GM23248 (cell line): Measurements from ENCODE around the gene FGGY. TPM values are rescaled to one million over a fixed set of nuclear protein-coding genes. Genes with fewer than 3 reads are reported as not detected.

Experiments used
- DNase-seq: peaks from one replicate; pipeline ENCODE4 v3.0.0-alpha.2; 2015
- H2AFZ ChIP-seq: fragments of 200-600 bp; sonication (generic); 2 replicates; pipeline ENCODE4 v1.6.1; 2016; ENCODE audit warnings: antibody characterized with exemption
- H3F3A ChIP-seq: fragments of 200-600 bp; sonication (generic); 2 replicates; pipeline ENCODE4 v1.6.1; 2016; ENCODE audit warnings: mild to moderate bottlenecking, antibody characterized with exemption, mixed run types; ENCODE audit not compliant: insufficient read depth
- H3K27ac ChIP-seq: fragments of 200-600 bp; sonication (generic); 2 replicates; pipeline ENCODE4 v1.5.1; 2016; ENCODE audit warnings: mild to moderate bottlenecking
- H3K27me3 ChIP-seq: fragments of 200-600 bp; sonication (generic); replicated peaks from 2 replicates; pipeline ENCODE4 v1.6.1; 2016; ENCODE audit warnings: mild to moderate bottlenecking; ENCODE audit not compliant: insufficient read depth
- H3K36me3 ChIP-seq: fragments of 200-600 bp; sonication (generic); 2 replicates; pipeline ENCODE4 v1.6.1; 2016; ENCODE audit warnings: low read depth, mild to moderate bottlenecking
- H3K4me1 ChIP-seq: fragments of 200-600 bp; sonication (generic); 2 replicates; pipeline ENCODE4 v1.6.1; 2016; ENCODE audit warnings: mild to moderate bottlenecking; ENCODE audit not compliant: insufficient read depth
- H3K4me2 ChIP-seq: fragments of 200-600 bp; sonication (generic); one replicate; pipeline ENCODE4 v1.6.1; 2016; ENCODE audit warnings: mild to moderate bottlenecking; ENCODE audit not compliant: unreplicated experiment
- H3K4me3 ChIP-seq: fragments of 200-600 bp; sonication (generic); 2 replicates; pipeline ENCODE4 v1.5.1; 2016; ENCODE audit warnings: mild to moderate bottlenecking
- H3K79me2 ChIP-seq: fragments of 200-600 bp; sonication (generic); 2 replicates; pipeline ENCODE4 v1.6.1; 2016; ENCODE audit warnings: mild to moderate bottlenecking; ENCODE audit not compliant: insufficient read depth
- H3K9ac ChIP-seq: fragments of 200-600 bp; sonication (generic); 2 replicates; pipeline ENCODE4 v1.6.1; 2016; ENCODE audit warnings: mild to moderate bottlenecking
- H3K9me2 ChIP-seq: fragments of 200-600 bp; sonication (generic); 2 replicates; pipeline ENCODE4 v1.6.1; 2016; ENCODE audit warnings: mixed run types, mild to moderate bottlenecking, moderate library complexity; ENCODE audit not compliant: insufficient read depth
- H3K9me3 ChIP-seq: fragments of 200-600 bp; sonication (generic); one replicate; pipeline ENCODE4 v1.6.1; 2017; ENCODE audit warnings: low read depth
- H4K20me1 ChIP-seq: fragments of 200-600 bp; sonication (generic); 2 replicates; pipeline ENCODE4 v1.6.0; 2016; ENCODE audit not compliant: insufficient read depth
- EZH2 ChIP-seq: fragments of 200-600 bp; sonication (generic); IDR thresholded peaks from 2 replicates; pipeline ENCODE4 v1.6.1; 2018; ENCODE audit warnings: antibody characterized with exemption, mild to moderate bottlenecking; ENCODE audit not compliant: insufficient read depth, poor library complexity, severe bottlenecking
- EZH2phosphoT487 ChIP-seq: fragments of 200-600 bp; sonication (generic); IDR thresholded peaks from 2 replicates; pipeline ENCODE4 v1.6.1; 2018; ENCODE audit warnings: antibody characterized with exemption, moderate library complexity, mild to moderate bottlenecking, low read depth; ENCODE audit not compliant: insufficient read depth
- WGBS, 2 experiments: methylation state at CpG; one replicate each; pipeline ENCODE4 v1.1.6; 2015 to 2017; ENCODE audit warnings: low lambda C conversion rate in 2 of 2, low coverage in 1 of 2; ENCODE audit errors: missing lambda C conversion rate in 2 of 2; 5-methylcytosine and 5-hydroxymethylcytosine counted together
- in situ Hi-C: fragments of 300-500 bp; cut with MboI; formaldehyde crosslinking; loops from 2 replicates; pipeline ENCODE4 v1.15.0; 2020
- polyA plus RNA-seq: library from polyadenylated mRNA; unstranded; fragments of >200 nt; fragmentation: Nextera tagmentation; extraction: Ambion mirVana; gene quantifications from 2 replicates; pipeline ENCODE4 v1.2.1, GENCODE V29; 2016
- total RNA-seq: library from RNA; depleted of rRNA; stranded (reverse); fragments of >200 nt; shearing (Covaris generic); gene quantifications from 2 replicates; pipeline ENCODE4 v1.2.3, GENCODE V29; 2014

The FGGY gene
- total and polyA plus RNA-seq, 2 experiments from 2014 or later = 12.8 to 16.9 TPM

GRCh38 chr1:59429656-59430055 lies 132.8 kb downstream of the FGGY start:
- H3K9ac ChIP-seq = no peak overlapping the region
- no peak for DNase-seq
- no peak overlapping the region for H3K4me2 ChIP-seq
- H3F3A ChIP-seq = peaks cover 34% of the 10 kb centered on the region
- in situ Hi-C loops = no loop called here
- no peaks in the 10 kb centered on the region for H3K79me2 ChIP-seq
- no peaks in the 10 kb centered on the region for H3K9me2 ChIP-seq
- no peak overlapping the region for H3K27ac ChIP-seq
- no peaks in the 10 kb centered on the region for H3K27me3 ChIP-seq
- H3K4me1 ChIP-seq = peaks cover 43% of the 10 kb centered on the region
- WGBS, 2 experiments = 97 to 98% methylated on average over 3 of the region's 3 CpGs
- H4K20me1 ChIP-seq = no peaks in the 10 kb centered on the region
- TF ChIP-seq EZH2 (no peak), EZH2phosphoT487 (no peak)
- no peak overlapping the region for H2AFZ ChIP-seq
- H3K4me3 ChIP-seq = no peak overlapping the region
- no peaks in the 10 kb centered on the region for H3K36me3 ChIP-seq
- no peaks in the 10 kb centered on the region for H3K9me3 ChIP-seq

DNA sequence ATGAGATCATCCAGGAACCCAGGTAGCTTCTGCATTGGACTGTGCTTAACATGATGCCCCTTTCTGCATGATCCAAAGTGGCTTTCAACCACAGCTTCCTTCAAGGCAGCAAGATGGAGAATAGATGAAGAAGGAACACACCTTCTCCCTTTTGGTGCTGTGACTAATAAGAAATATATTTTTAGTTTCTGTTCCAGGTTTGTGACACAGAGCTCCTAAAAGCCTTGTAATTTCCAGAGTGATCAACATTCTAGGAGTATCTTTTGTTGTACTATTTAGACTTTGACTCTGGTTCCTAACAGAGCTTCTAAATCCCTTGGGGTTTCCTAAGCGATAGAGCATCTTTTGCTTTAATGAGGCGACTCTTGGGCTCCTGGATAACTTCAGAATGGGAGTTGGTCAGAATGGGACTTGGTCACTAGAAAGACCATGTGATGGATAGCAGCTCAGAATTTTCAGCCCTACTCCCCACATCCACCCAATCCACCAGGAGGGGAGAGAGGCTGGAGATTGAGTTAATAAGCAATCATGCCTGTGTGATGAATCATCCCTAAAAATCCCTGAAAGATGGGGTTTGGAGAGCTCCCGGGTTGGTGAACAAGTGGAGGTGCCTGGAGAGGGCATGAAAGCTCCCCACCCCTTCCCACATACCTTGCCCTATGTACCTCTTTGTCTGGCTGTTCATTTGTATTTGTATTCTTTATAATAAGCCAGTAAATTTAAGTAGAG lies 134.8 kb downstream of the FGGY start:
- Histone ChIP-seq H3K9me3 (no peaks in the 10 kb centered on the region), H3K79me2 (no peaks in the 10 kb centered on the region), H4K20me1 (no peaks in the 10 kb centered on the region), H3K4me3 (no peak overlapping the region), H2AFZ (no peak overlapping the region), H3K9ac (no peak overlapping the region), H3K4me2 (no peak overlapping the region), H3K27me3 (no peaks in the 10 kb centered on the region), H3K27ac (peak overlapping the region; percentile 31), H3K9me2 (no peaks in the 10 kb centered on the region), H3F3A (peaks cover 36% of the 10 kb centered on the region), H3K36me3 (no peaks in the 10 kb centered on the region), H3K4me1 (peaks cover 45% of the 10 kb centered on the region)
- TF ChIP-seq EZH2 = no peak
- TF ChIP-seq EZH2phosphoT487 = no peak
- peak; percentile 51 for DNase-seq
- WGBS, 2 experiments = 61 to 70% methylated on average over 3 of the region's 3 CpGs
- in situ Hi-C loops = no loop called here

GRCh38 chr1:59432531-59433439 lies 135.9 kb downstream of the FGGY start:
- Histone ChIP-seq H3K79me2 (no peaks in the 10 kb centered on the region), H3K9ac (peak overlapping the region; percentile 35), H3F3A (peaks cover 26% of the 10 kb centered on the region), H3K9me2 (no peaks in the 10 kb centered on the region), H4K20me1 (no peaks in the 10 kb centered on the region), H3K36me3 (no peaks in the 10 kb centered on the region), H3K4me3 (no peak overlapping the region), H2AFZ (no peak overlapping the region), H3K27me3 (no peaks in the 10 kb centered on the region), H3K4me1 (peaks cover 36% of the 10 kb centered on the region), H3K4me2 (no peak overlapping the region), H3K27ac (peak overlapping the region; percentile 93), H3K9me3 (no peaks in the 10 kb centered on the region)
- in situ Hi-C loops = no loop called here
- WGBS, 2 experiments = 50 to 54% methylated on average over 6 of the region's 6 CpGs
- no peak for DNase-seq
- TF ChIP-seq EZH2phosphoT487 (no peak), EZH2 (no peak)

DNA sequence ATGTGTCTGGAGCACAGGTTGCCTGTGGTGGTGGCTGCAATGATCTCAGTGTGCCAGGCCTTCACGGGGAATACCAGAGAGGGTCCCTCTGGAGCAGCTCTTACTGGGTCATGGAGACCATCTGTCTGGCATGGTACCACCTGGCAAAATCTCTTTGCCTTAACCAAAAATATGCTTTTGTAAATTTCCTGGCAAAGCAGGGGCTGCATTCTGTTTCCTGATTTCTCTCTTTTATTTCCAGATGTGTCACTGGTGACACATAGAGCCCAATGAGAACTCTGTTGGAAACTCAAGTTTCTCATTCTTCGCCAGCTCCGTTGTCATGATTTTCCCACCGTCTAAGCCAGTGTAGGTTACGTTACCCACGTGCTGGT lies 136.5 kb downstream of the FGGY start:
- peaks cover 36% of the 10 kb centered on the region for H3K4me1 ChIP-seq
- H3K9ac ChIP-seq = peak overlapping the region; percentile 66
- H3K27ac ChIP-seq = peak overlapping the region; percentile 93
- in situ Hi-C loops = no loop called here
- H4K20me1 ChIP-seq = no peaks in the 10 kb centered on the region
- no peaks in the 10 kb centered on the region for H3K36me3 ChIP-seq
- H3K4me2 ChIP-seq = no peak overlapping the region
- no peaks in the 10 kb centered on the region for H3K27me3 ChIP-seq
- no peaks in the 10 kb centered on the region for H3K9me2 ChIP-seq
- peak; percentile 94 for DNase-seq
- TF ChIP-seq EZH2phosphoT487 = no peak
- no peak for TF ChIP-seq EZH2
- H2AFZ ChIP-seq = no peak overlapping the region
- 9 to 17% methylated on average over 6 of the region's 6 CpGs for WGBS, 2 experiments
- H3K79me2 ChIP-seq = no peaks in the 10 kb centered on the region
- peaks cover 26% of the 10 kb centered on the region for H3F3A ChIP-seq
- H3K9me3 ChIP-seq = no peaks in the 10 kb centered on the region
- no peak overlapping the region for H3K4me3 ChIP-seq
